IPS DF 6.9 (cell line): ENCODE data around the gene EYA2.

Source experiments
- DNase-seq: peaks from one replicate; pipeline ENCODE4 v3.0.0-alpha.2; 2013; ENCODE audit warnings: low read depth, low spot score
- H3K27ac ChIP-seq: one replicate; pipeline ENCODE4 v1.5.1; 2013; ENCODE audit warnings: low read length, control low read depth
- H3K27me3 ChIP-seq: 2 replicates; pipeline ENCODE4 v1.6.1; 2013; ENCODE audit warnings: mild to moderate bottlenecking, low read length; ENCODE audit not compliant: control insufficient read depth, insufficient read depth
- H3K36me3 ChIP-seq: 2 replicates; pipeline ENCODE4 v1.6.1; 2013; ENCODE audit warnings: low read length; ENCODE audit not compliant: control insufficient read depth, insufficient read depth
- H3K4me1 ChIP-seq: 2 replicates; pipeline ENCODE4 v1.6.1; 2013; ENCODE audit warnings: low read length; ENCODE audit not compliant: control insufficient read depth, insufficient read depth
- H3K4me3 ChIP-seq: 2 replicates; pipeline ENCODE4 v1.5.1; 2013; ENCODE audit warnings: mild to moderate bottlenecking, low read length
- H3K9me3 ChIP-seq: 2 replicates; pipeline ENCODE4 v1.6.1; 2013; ENCODE audit warnings: low read length, inconsistent platforms; ENCODE audit not compliant: control insufficient read depth, insufficient read depth
- WGBS: extraction: QIAGEN DNeasy Blood & Tissue Kit; methylation state at CpG from one replicate; pipeline ENCODE4 v1.1.7; 2013; ENCODE audit warnings: mixed read lengths, missing lambda C conversion rate; ENCODE audit not compliant: insufficient read length, insufficient coverage; 5-methylcytosine and 5-hydroxymethylcytosine counted together

The EYA2 gene

GRCh38 chr20:47148059-47148458, 253.4 kb downstream of the EYA2 start:
- H3K36me3 ChIP-seq = no peaks in the 10 kb centered on the region
- H3K4me1 ChIP-seq = no peaks in the 10 kb centered on the region
- no peaks in the 10 kb centered on the region for H3K27me3 ChIP-seq
- DNase-seq = no peak
- no peak overlapping the region for H3K4me3 ChIP-seq
- H3K9me3 ChIP-seq = no peaks in the 10 kb centered on the region
- H3K27ac ChIP-seq = no peak overlapping the region
- no CpG with 5 or more reads among the region's 2 CpGs for WGBS

- Histone ChIP-seq H3K4me1 (no peaks in the 10 kb centered on the region), H3K27me3 (no peaks in the 10 kb centered on the region), H3K36me3 (no peaks in the 10 kb centered on the region), H3K27ac (no peak overlapping the region), H3K9me3 (no peaks in the 10 kb centered on the region), H3K4me3 (no peak overlapping the region)
- whole genome bisulfite sequencing = no CpG with 5 or more reads among the region's 5 CpGs
- no peak for DNase-seq
Observed at GRCh38 chr20:47149939-47150338, 255.3 kb downstream of the EYA2 start.

GRCh38 chr20:47150403-47151152, 255.9 kb downstream of the EYA2 start:
- no peaks in the 10 kb centered on the region for H3K9me3 ChIP-seq
- WGBS = no CpG with 5 or more reads among the region's 11 CpGs
- H3K27me3 ChIP-seq = no peaks in the 10 kb centered on the region
- H3K27ac ChIP-seq = no peak overlapping the region
- H3K36me3 ChIP-seq = no peaks in the 10 kb centered on the region
- peak; percentile 84 for DNase-seq
- H3K4me3 ChIP-seq = no peak overlapping the region
- no peaks in the 10 kb centered on the region for H3K4me1 ChIP-seq

GRCh38 chr20:47152068-47152467, 257.4 kb downstream of the EYA2 start:
- WGBS = no CpG with 5 or more reads among the region's 4 CpGs
- no peaks in the 10 kb centered on the region for H3K4me1 ChIP-seq
- no peak overlapping the region for H3K4me3 ChIP-seq
- no peaks in the 10 kb centered on the region for H3K36me3 ChIP-seq
- no peaks in the 10 kb centered on the region for H3K9me3 ChIP-seq
- DNase-seq = no peak
- no peak overlapping the region for H3K27ac ChIP-seq
- H3K27me3 ChIP-seq = no peaks in the 10 kb centered on the region

DNA sequence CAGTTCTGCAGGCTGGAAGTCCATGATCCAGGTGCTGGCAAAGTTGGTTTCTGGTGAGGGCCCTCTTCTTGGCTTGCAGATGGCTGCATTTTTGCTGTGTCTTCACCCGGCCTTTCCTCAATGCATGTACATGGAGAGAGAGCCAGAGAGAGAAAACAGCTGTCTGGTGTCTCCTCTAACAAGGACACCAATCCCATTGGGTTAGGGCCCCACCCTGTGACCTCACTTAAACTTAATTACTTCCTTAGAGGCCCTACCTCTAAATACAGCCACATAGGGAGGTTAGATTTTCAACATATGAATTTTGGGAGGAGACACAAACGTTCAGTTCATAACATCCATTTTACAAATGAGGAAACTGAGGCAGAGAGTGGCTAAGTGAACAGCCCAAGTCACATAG, 259.4 kb downstream of the EYA2 start:
- Histone ChIP-seq H3K4me3 (no peak overlapping the region), H3K4me1 (no peaks in the 10 kb centered on the region), H3K9me3 (no peaks in the 10 kb centered on the region), H3K36me3 (no peaks in the 10 kb centered on the region), H3K27me3 (no peaks in the 10 kb centered on the region), H3K27ac (no peak overlapping the region)
- DNase-seq = no peak
- no CpG with 5 or more reads among the region's 2 CpGs for WGBS

DNA sequence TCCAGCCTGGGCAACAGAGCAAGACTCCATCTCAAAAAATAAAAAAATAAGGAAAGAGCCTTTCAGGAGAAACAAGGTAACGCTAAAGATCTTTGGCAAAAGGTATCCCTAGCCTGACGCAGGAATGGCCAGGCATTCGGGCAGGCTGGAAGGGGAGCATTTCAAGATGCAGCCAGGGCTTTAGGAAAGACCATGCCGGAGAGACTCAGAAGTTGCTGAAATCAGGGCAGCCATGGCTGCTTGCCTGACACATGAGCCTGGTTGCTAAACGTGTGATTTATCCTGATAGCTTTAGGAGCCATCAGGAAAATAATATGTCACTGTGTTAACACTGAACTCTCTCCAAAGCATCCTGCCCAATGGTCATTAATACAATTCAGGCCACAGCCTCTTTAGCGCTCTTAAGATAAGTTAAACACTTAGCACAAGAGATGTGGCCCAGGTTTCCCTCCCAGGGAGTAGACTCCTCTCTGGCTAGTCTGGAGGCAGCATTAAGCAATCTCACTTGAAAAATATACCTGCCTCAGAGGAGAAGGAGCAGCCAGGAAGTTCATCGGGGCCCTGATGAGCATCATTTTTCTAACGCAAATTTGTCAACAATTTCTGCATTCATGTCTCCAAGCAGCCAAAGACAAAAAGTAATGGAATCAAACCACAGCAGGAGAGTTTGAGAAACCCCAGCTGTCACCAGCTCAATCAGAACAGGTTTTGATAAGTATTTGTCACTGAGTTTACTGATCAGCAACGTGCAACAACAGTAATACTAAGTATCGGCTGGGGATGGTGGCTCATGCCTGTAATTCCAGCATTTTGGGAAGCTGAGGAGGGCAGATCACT, 261.9 kb downstream of the EYA2 start:
- Histone ChIP-seq H3K9me3 (no peaks in the 10 kb centered on the region), H3K4me1 (no peaks in the 10 kb centered on the region), H3K4me3 (no peak overlapping the region), H3K27me3 (no peaks in the 10 kb centered on the region), H3K27ac (no peak overlapping the region), H3K36me3 (no peaks in the 10 kb centered on the region)
- DNase-seq = no peak
- no CpG with 5 or more reads among the region's 10 CpGs for WGBS

- no peak for DNase-seq
- H3K27me3 ChIP-seq = no peaks in the 10 kb centered on the region
- H3K36me3 ChIP-seq = no peaks in the 10 kb centered on the region
- no peak overlapping the region for H3K27ac ChIP-seq
- WGBS = no CpG with 5 or more reads among the region's 5 CpGs
- H3K9me3 ChIP-seq = no peaks in the 10 kb centered on the region
- no peak overlapping the region for H3K4me3 ChIP-seq
- no peaks in the 10 kb centered on the region for H3K4me1 ChIP-seq
Observed at GRCh38 chr20:47159166-47159565, 264.5 kb downstream of the EYA2 start.

DNA sequence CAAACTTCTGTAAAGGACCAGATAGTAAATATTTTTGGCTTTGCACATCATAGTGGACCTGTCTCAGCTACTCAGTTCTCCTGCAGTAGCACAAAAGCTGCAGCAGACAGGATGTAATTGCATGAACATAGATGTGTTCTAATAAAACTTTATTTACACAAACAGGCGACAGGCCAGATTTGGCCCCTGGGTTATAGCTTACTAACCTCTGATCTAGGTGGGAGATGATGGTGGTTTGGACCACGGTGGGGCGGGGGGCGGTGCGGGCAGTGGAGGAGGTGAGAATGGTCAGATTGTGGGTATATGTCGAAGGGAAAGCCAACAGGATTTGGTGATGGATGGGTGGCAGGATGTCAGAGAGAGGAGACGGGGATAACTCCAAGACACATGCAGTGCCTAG, 265.6 kb downstream of the EYA2 start:
- WGBS = no CpG with 5 or more reads among the region's 7 CpGs
- H3K4me3 ChIP-seq = no peak overlapping the region
- no peaks in the 10 kb centered on the region for H3K9me3 ChIP-seq
- H3K4me1 ChIP-seq = no peaks in the 10 kb centered on the region
- no peaks in the 10 kb centered on the region for H3K36me3 ChIP-seq
- no peak overlapping the region for H3K27ac ChIP-seq
- DNase-seq = no peak
- no peaks in the 10 kb centered on the region for H3K27me3 ChIP-seq

DNA sequence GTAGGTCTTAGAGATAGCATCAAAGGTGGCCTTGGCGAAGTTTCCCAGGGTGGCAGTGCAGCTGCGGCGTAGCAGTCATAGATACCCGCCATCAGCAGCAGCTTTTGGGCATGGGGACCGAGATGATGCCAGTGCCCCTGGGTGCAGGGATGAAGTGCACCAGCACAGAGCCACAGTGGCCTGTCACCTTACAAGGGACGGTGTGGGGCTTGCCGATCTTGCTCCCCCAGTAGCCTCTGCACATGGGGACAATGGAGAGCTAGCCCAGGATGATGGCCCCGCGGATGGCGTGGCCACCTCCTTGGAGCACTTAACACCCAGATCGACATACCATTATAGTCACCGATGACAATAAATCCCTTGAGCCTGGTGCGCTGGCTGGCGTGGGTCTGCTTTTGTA, 266.3 kb downstream of the EYA2 start:
- Histone ChIP-seq H3K4me1 (no peaks in the 10 kb centered on the region), H3K27ac (no peak overlapping the region), H3K27me3 (no peaks in the 10 kb centered on the region), H3K9me3 (no peaks in the 10 kb centered on the region), H3K4me3 (no peak overlapping the region), H3K36me3 (no peaks in the 10 kb centered on the region)
- WGBS = no CpG with 5 or more reads among the region's 14 CpGs
- DNase-seq = no peak

- H3K4me1 ChIP-seq = no peaks in the 10 kb centered on the region
- no peak overlapping the region for H3K4me3 ChIP-seq
- no peaks in the 10 kb centered on the region for H3K36me3 ChIP-seq
- WGBS = no CpG with 5 or more reads among the region's 10 CpGs
- DNase-seq = no peak
- H3K9me3 ChIP-seq = no peaks in the 10 kb centered on the region
- H3K27ac ChIP-seq = no peak overlapping the region
- no peaks in the 10 kb centered on the region for H3K27me3 ChIP-seq
Observed at GRCh38 chr20:47161411-47161810, 266.8 kb downstream of the EYA2 start.
